ENCODE data around the gene TNRC18. TPM values are rescaled to one million over a fixed set of nuclear protein-coding genes. Genes with fewer than 3 reads are reported as not detected.
"Not testable (repeated sequence)": the region's sequence is repeated elsewhere in the genome, so short reads cannot be mapped to it uniquely, and the experiment has no call there.

The TNRC18 gene, protein sequence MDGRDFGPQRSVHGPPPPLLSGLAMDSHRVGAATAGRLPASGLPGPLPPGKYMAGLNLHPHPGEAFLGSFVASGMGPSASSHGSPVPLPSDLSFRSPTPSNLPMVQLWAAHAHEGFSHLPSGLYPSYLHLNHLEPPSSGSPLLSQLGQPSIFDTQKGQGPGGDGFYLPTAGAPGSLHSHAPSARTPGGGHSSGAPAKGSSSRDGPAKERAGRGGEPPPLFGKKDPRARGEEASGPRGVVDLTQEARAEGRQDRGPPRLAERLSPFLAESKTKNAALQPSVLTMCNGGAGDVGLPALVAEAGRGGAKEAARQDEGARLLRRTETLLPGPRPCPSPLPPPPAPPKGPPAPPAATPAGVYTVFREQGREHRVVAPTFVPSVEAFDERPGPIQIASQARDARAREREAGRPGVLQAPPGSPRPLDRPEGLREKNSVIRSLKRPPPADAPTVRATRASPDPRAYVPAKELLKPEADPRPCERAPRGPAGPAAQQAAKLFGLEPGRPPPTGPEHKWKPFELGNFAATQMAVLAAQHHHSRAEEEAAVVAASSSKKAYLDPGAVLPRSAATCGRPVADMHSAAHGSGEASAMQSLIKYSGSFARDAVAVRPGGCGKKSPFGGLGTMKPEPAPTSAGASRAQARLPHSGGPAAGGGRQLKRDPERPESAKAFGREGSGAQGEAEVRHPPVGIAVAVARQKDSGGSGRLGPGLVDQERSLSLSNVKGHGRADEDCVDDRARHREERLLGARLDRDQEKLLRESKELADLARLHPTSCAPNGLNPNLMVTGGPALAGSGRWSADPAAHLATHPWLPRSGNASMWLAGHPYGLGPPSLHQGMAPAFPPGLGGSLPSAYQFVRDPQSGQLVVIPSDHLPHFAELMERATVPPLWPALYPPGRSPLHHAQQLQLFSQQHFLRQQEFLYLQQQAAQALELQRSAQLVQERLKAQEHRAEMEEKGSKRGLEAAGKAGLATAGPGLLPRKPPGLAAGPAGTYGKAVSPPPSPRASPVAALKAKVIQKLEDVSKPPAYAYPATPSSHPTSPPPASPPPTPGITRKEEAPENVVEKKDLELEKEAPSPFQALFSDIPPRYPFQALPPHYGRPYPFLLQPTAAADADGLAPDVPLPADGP (N-terminal part only)
- 10.9 and 21.3 TPM in 2 replicates for total RNA-seq (2014; rRNA removed; shearing (Covaris generic))

GRCh38 chr7:5423306-5423975, at the start of gene TNRC18:
TSS of gene TNRC18 (minus strand) at chr7:5423834. CDS start at chr7:5421246, 2,588 bp downstream.
- no peak for DNase-seq (ENCODE audit: low read depth)

- DNase-seq (ENCODE audit: low read depth) = no peak
Observed at GRCh38 chr7:5472432-5473315, 49.0 kb upstream of the TNRC18 start.

GRCh38 chr7:5471623-5472022, 48.0 kb upstream of the TNRC18 start:
- not testable (repeated sequence) for DNase-seq (ENCODE audit: low read depth)

DNA sequence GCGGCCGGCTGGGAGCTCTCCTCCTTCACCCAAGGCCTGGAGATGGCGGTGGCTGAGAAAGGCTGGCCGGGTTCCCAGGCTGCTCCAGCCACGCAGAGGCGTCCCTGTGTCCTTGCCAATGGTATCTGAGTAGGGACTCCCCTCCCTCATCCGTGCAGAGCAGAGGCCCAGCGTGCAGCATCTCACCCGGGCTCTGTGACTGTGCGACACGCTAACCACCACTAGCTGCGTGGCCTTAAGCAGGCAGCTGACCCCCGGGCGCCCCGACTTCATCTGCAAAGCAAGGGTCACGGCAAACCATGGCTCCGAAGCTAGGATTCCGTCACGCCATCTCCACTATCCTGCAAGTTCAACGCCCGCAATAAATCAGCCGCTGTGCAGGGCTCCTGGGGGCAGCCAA, 47.2 kb upstream of the TNRC18 start:
- DNase-seq (ENCODE audit: low read depth) = no peak

- DNase-seq (ENCODE audit: low read depth) = no peak
Observed at GRCh38 chr7:5470167-5470532, 46.5 kb upstream of the TNRC18 start.

DNA sequence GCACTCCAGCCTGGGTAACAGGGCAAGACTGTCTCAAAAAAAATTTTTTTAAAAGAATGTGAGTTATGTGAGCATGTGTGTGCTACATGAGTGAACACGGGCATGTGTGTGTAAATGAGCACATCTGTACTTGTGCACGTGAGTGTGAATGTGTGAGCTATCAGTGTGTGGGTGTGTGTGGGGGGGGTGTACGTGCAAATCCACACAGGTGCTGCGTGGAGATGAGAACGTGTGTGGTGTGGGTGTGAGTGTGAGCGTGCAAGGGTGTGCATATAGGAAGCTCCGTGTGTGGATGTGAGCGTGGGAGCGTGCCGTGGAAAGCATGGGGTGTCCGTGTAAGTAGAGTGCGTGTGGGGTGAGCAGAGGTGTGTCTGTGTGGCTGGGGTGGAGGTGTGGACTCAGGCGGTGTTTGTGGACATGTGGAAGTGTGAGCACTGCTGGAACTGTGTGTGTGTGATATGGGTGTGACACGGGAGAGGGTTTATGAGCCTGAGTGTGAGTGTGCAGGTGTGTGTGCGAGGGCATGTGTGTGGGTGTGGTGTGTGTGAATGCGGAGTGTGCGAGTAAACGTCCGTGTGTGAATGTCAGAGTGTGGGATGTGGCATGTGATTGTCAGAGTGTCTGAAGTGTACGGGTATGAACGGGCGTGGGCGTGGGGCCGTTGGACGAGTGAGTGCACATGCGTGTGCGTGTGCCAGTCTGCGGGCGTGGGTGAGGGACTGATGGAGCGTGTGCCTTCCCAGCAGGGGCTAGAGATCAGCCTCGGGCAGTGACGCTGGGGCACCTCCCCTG, 45.9 kb upstream of the TNRC18 start:
- no peak for DNase-seq (ENCODE audit: low read depth)

- DNase-seq (ENCODE audit: low read depth) = no peak
Observed at GRCh38 chr7:5467645-5468044, 44.0 kb upstream of the TNRC18 start.

- no peak for DNase-seq (ENCODE audit: low read depth)
Observed at GRCh38 chr7:5466551-5466950, 42.9 kb upstream of the TNRC18 start.

DNA sequence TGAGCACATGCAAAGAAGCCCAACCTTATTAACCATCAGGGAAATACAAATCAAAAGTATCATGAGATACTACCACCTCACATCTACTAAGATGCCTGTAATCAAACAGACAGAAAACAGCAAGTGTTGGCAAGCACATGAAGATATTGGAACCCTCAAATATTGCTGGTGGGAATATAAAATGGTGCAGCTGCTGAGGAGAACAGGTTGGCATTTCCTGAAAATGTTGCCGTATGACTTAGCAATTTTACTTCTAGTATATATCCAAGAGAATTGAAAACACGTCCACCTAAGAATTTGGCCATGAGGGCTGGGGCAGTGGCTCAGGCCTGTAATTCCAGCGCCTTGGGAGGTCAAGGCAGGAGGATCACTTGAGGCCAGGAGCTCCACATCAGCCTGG, 39.4 kb upstream of the TNRC18 start:
- DNase-seq (ENCODE audit: low read depth) = no peak

- DNase-seq (ENCODE audit: low read depth) = no peak
Observed at GRCh38 chr7:5462216-5462615, 38.6 kb upstream of the TNRC18 start.

DNA sequence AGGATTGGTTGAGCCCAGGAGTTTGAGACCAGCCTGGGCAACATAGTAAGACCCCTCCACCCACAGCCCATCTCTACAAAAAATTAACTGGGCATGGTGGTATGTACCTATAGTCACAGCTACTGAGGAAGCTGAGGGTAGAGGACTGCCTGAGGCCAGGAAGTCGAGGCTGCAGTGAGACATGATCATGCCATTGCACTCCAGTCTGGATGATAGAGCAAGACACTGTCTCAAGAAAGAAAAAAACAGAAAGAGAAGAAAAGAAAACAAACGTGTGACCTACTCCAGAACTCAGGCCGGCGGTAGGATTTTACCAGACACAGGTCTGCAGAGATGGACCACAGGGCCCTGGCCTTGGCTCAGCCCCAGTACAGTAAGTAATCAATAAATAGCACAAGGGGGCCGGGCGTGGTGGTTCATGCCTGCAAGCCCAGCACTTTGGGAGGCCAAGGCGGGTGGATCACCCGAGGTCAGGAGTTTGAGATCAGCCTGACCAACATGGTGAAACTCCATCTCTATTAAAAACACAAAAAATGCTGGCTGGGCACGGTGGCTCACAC, 35.4 kb upstream of the TNRC18 start:
- DNase-seq (ENCODE audit: low read depth) = no peak

- DNase-seq (ENCODE audit: low read depth) = no peak
Observed at GRCh38 chr7:5457245-5457735, 33.7 kb upstream of the TNRC18 start.

DNA sequence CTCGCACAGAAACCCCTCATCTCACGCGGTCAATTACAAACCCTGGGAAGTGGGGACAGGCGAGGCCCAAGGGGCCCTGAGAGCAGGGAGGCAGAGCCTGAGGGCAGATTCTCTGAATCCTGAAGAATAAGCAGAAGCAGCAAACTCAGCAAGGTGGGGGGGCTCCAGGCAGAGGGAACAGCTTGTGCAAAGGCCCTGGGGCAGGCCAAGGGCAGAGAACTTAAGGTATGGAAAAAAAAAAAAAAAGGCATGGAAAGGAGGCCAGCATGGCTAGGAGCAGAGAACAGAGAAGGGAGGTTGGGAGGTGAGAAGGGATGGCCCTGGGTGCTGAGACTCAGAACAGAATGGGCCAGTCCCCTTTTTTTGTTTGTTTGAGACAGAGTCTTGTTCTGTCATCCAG, 32.8 kb upstream of the TNRC18 start:
- no peak for DNase-seq (ENCODE audit: low read depth)

GRCh38 chr7:5455581-5456219, 32.1 kb upstream of the TNRC18 start:
- DNase-seq (ENCODE audit: low read depth) = no peak

DNA sequence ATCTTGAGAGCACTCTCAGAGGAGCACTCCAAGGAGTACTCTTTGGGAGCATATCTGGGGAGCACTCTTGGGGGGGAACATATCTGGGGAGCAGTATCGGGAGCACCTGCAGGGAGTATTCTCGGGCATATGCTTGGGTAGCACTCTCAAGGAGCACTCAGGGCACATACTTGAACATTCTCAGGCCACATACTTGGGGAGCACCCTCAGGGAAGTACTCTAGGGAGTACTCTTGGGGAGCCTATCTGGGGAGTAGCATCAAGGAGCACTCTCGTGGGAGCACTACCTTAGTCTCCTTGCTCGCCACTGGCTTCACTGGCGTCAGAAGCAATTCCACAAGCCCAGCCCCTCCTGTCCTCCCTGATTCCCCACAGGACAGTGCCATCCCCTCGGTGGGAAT, 31.5 kb upstream of the TNRC18 start:
- DNase-seq (ENCODE audit: low read depth) = no peak

GRCh38 chr7:5454485-5454884, 30.9 kb upstream of the TNRC18 start:
- DNase-seq (ENCODE audit: low read depth) = no peak

DNA sequence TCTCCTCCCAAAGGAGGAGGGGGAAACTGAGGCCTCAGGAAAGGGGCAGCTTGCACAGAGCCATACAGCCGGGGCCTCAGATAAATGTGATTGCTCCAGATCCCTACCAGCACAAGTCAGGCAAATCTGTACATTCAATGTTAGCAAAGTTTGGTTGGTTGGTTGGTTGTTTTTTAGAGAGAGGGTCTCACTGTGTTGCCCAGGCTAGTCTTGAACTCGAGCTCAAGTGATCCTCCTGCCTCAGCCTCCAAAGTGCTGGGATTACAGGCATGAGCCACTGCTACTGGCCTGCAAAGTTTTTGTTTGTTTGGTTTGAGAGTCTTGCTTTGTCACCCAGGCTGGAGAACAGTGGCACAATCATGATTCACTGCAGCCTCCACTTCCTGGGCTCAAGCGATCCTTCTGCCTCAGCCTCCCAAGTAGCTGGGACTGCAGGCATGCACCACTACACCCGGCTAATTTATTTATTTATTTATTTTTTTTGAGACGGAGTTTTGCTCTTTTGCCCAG, 30.0 kb upstream of the TNRC18 start:
- DNase-seq (ENCODE audit: low read depth) = no peak

GRCh38 chr7:5452937-5453540, 29.4 kb upstream of the TNRC18 start:
- DNase-seq (ENCODE audit: low read depth) = peak; percentile 30

Data from M059J (cell line).